GM18867 (cell line): Measurements from ENCODE around the gene TM2D1.
"Not testable (repeated sequence)": the region's sequence is repeated elsewhere in the genome, so short reads cannot be mapped to it uniquely, and the experiment has no call there.

Experiments
- ATAC-seq: cut with Tn5 transposase; IDR thresholded peaks from one replicate; pipeline ENCODE4 v1.9.1; 2021; ENCODE audit warnings: mild to moderate bottlenecking, moderate library complexity; ENCODE audit not compliant: unreplicated experiment

The TM2D1 gene

DNA sequence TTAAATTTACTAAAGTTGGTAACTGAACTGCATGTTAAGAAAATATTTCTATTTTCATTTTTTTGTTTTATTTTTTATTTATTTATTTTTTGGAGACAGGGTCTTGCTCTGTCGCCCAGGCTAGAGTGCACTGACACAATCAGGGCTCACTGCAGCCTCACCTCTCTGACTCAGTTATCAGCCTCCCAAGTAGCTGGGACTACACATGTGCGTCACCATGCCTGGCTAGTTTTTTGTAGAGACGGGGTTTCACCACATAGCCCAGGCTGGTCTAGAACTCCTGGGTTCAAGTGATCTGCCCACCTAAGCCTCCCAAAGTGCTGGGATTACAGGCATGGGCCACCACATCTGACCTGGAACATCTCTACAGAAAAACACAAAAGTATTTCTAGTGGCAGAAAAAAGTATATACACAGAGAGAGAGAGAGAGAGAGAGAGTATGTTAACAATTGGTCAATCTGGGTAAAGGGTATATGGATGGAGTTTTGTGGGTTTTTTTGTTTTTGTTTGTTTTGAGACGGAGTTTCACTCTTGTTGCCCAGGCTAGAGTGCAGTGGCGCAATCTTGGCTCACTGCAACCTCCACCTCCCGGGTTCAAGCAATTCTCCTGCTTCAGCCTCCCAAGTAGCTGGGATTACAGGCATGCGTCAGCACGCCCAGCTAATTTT lies 5.8 kb downstream of the TM2D1 start:
- not testable (repeated sequence) for ATAC-seq

DNA sequence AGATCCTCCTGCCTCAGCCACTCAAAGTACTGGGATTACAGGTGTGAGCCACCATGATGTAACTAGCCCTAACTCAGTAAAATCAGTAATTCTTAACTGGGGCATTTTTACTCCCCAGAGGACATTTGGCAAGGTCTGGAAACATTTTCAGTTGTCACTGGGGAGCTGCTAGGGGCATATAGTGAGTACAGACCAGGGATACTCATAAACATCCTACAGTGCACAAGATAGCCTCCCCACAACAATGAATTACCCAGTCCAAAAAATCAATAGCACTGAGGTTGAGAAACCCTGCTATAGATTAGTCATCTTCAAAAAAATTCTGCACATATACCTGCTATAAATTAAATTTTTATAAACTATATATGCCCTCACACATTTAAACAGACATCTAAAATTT lies 13.0 kb downstream of the TM2D1 start:
- no peak for ATAC-seq

DNA sequence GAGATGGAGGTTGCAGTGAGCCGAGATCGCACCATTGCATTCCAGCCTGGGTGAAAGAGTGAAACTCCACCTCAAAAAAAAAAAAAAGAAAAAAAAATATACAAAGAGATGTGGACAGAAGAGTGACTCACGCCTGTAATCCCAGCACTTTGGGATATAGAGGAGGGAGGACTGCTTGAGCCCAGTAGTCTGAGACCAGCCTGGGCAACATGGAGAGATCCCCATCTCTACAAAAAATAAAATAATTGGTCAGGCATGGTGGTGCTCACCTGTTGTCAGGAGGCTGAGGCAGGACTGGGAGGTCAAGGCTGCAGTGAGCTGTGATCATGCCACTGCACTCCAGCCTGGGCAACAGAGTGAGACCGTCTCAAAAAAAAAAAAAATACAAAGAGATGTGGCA lies 13.7 kb downstream of the TM2D1 start:
- ATAC-seq = not testable (repeated sequence)

DNA sequence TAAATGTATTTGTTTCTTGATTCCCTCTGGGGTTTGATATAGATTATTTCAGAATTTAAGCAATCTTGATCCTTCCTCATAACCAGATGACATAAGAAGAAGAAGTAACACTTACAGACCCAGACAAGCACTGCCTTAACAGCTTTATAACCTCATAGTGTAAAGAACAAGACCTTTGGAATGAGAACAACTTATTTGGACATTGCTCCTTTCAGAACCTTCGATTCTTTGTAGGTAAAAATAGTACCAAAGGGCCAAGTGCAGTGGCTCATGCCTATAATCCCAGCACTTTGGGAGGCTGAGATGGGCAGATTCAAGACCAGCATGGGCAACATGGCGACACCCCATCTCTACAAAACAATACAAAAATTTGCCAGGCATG lies 15.0 kb downstream of the TM2D1 start:
- no peak for ATAC-seq

DNA sequence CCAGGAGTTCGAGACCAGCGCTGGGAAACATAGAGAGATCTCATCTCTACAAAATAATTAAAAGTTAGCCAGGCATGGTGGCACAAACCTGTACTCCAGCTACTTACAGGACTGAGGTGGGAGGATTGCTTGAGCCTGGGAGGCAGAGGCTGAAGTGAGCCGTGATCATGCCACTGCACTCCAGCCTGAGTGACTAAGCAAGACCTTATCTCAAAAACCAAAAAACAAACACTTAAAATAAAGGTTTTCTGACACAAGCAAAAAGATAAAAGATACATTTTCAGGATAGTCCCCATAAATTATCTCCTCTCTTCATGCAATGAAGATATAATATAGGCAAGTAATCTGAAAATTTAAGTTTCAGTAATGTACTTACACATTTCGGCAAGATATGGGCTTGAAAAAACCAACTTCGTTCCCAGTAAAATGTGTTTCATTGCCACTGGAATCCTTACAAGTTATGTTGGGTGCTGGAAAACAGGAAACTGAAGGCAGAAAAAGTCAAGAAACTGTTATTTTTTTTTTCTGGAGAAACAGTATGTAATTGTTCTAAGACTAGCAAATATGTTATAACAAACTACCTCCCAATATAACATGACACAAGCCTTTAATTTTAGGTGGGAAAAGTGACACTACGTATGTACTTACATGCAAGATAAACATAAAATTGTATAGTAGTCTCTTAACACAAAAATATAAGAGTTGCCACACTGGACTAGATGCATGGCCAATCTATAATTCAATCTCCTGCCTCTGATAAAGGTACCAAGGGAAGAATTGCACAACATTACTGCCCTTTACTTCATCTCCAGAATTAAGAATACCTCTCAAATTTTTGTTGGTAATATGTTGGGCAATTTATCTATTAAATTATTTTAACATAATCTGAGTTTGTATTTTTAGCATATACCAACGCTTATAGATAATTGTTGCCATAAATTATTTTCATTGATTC lies 15.7 kb downstream of the TM2D1 start:
- no peak for ATAC-seq

DNA sequence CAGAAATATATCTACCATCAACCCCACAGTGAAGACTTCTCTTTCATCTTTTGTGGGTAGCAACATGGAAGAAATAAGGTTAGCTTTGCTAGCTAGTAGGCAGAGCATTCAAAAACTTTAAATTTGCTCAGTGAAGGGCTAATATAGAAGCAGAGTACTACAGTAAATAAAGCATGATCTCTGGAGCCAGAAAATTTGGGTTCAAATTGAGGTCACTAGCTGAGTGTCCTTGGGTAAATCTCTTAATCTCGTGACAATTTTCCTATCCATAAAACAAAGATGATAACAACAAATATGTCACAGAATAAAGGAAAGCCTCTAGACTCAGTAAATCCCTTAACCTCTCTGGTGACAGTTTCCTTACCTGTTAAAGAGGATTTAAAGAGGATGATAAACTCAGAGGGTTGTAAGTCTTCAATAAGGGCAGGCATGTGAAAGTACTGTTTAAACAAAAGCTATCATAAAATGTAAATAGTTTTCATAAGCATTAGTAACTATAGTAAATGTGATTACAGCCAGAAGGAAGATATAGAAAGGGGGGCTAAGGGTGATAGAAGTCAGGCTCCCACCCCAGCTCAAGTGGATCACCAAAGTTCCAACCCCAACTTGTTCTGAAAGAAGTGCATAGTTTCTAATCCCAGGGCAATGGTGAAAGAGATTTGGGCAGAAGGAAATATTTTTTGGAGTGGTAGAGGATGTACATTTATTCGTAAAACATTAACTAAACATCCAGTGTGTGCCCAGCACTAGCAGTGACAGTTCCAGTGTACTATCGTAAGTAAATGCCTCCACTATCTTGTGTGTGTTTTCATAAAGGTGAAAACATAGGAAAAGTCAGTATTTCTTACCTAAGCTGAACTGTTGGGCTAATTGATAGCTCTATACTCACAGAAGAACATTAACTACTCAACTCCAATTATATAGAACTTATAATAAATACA lies 24.8 kb downstream of the TM2D1 start:
- no peak for ATAC-seq

DNA sequence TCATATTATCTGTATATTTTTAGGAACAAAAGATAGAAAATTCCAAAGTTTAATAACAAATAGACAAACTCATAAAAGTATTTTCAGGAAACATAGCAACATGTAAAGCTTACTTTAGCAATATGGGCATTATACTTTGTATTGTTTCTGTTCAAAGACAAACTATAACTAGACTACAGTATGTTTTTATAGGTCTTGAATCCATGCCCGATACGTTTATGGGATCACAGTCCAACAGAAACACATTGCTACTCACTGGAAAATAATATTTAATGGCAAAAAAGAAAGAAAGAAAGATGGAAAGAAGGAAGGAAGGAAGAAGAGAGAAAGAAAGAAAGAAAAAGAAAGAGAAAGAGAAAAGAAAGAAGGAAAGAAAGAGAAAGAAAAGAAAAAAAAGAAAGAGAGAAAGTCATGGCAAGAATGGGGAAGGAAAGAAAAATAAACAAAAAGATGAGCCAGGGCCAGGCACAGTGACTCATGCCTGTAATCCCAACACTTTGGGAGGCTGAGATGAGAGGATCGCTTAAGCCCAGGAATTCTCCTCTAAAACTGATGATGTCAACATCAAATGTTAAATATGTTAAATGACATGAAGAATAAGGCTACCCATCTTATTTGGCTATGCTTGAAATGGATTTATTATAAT lies 32.7 kb downstream of the TM2D1 start:
- no peak for ATAC-seq

DNA sequence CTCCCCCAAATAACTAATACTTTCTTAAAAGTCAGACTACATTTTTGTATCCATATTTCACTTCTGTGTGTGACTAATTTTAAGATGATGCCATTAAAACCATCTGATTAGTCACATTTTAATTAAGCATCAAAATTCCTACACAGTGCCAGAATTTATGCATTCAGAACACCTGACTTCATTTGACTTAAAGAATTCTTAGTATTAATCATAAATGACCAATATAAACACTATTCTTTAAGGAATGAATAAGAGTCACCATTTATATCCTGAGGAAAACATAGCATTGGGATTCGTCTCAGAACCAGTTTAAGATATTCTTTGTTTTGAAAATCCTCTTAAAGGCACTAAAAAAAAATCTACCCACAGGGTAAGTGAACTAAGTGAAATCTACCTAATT lies 37.0 kb downstream of the TM2D1 start:
- ATAC-seq = no peak

DNA sequence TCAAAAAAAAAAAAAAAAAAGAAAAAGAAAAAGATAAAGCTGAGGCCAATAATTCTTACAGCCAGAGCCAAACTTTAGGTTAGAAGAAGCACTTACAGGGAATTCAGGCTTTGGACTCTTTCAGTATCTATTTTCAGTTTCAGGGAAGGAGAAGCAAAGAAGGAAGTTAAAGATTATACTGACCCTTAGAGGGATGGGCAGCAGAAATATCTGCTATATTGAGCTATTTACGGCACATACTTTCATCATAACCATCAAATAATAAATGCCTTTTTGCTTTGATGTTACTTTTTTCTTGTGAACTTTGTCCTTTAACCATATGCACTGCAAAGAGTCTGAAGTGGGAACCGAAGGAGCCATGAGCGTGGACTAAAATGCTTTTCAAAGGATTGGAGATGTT lies 42.0 kb downstream of the TM2D1 start:
- ATAC-seq = no peak

DNA sequence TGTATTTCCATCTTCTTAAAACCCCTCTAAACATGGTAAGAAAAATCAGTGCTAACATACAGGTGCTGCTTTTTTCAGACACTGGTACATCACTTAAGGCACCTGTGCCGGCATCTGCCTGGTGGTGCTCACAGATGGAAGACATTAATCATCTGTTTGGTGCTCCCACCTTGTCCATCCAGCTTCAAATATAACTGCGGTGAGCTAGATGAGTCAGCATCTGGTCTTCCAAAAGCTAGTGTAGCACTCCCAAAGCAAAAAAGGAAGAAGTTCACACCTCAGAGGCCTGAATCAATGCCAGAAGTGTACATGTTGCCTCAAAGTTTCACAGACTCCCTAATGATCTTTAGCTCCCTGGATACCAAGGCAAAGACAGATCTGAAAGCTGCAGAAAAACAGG lies 44.4 kb downstream of the TM2D1 start:
- ATAC-seq = no peak

DNA sequence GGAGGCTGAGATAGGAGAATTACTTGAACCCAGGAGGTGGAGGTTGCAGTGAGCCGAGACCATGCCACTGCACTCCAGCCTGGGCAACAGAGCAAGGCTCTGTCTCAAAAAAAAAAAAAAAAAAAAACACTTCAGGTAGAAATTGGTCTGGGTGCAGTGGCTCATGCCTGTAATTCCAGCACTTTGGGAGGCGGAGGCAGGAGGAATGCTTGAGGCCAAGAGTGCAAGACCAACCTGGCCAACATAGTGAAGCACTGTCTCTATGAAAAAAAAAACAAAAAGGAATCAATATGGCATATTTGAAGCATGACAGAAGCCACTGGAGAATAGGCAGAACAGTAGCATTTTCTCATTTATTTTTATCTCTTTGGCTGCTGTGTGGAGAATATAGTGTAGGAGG lies 48.1 kb downstream of the TM2D1 start:
- not testable (repeated sequence) for ATAC-seq

DNA sequence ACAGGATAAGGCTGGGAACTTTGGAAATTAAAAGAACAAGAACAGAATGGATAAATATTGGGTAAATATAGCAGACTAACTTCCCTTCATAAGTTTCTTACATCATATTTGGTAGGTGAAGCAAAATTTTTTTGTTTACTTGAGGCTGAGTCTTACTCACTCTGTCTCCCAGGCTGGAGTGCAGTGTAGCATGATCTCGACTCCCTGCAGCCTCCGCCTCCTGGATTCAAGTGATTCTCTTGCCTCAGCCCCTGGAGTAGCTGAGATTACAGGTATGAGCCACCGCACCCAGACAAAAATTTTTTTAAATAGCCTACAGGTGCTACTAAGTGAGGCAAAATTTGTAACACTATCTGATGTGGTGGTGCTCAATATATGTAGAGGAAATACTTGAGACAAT lies 50.7 kb downstream of the TM2D1 start:
- ATAC-seq = no peak

DNA sequence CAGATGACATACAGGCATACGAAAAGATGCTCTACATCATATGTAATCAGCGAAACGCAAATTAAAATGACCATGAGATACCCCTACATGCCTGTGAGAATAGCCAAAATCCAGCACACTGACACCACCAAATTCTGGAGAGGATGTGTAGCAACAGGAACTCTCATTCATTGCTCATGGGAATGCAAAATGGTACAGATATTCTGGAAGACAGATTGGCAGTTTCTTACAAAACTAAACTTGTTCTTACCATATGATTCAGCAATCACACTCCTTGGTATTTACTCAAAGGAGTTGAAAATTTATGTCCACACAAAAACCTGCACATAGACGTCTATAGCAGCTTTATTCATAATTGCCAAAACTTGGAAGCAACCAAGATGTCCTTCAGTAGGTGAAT lies 52.6 kb downstream of the TM2D1 start:
- ATAC-seq = no peak

DNA sequence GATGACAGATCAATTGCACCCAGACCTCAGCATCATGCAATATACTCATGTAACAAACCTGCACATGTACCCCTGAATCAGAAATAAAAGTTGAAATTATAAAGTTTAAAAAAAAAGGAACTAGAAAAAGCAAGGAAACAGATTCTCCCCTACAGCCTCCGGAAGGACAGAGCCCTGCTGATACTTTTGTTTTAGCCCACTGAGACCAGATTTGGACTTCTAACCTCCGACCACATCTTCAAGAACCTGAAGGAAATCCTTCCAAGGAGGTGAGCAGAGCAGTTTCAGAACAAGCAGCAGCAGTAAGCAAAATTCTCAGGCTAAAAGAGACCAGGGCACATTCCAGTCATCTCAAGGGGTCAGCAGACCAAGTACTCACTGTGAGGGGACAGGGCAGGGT lies 54.5 kb downstream of the TM2D1 start:
- no peak for ATAC-seq

DNA sequence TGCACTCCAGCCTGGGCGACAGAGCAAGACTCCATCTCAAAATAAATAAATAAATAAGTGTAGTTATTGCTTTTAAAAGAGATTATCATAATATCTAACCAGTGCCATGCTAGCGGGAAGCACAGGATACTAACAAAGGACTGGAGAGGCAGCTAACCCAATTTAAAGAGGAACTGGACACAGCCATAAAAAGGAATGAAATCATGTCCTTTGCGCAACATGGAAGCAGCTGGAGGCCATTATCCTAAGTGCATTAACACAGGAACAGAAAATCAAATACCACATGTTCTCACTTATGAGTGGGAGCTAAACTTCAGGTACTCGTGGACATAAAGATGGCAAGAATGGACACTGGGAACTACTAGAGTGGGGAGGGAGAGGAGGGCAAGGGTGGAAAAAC lies 54.9 kb downstream of the TM2D1 start:
- no peak for ATAC-seq

DNA sequence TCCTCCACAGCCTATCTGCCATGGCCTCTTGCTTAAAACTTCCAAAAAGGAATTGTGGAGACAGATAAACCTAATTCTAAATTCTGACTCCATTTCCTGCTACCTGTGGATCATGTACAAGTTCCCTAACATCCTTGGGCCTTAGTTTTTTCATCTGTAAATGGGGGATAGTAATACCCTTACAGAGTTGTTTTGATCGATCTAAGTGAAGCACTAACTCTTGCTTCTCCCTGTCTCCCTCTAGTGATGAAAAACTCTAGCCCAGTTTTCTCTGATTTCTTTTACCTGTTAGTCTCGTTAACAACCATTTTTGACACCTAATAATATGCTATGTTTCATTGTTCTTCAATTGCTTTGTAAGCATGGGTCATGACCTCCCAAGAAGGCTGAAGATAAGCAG lies 65.9 kb downstream of the TM2D1 start:
- no peak for ATAC-seq

DNA sequence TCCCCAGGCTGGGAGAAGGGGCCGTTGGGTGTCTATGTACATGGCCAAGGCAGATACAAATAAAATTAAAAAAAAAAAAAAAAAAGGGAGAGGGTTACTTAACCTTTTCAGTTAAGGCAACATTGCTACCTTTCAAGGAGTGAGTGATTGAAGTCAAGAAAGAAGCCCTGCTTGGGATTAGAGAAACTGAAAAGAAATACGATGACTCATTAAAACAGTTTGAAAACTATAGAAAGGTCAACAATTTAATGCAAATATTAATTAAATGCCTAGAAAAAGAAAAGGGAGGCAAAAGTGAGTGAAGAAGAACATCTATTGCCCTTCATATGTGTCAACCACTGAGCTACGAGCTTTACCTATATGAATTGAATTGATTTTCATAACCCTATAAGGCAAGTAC lies 69.5 kb downstream of the TM2D1 start:
- no peak for ATAC-seq

DNA sequence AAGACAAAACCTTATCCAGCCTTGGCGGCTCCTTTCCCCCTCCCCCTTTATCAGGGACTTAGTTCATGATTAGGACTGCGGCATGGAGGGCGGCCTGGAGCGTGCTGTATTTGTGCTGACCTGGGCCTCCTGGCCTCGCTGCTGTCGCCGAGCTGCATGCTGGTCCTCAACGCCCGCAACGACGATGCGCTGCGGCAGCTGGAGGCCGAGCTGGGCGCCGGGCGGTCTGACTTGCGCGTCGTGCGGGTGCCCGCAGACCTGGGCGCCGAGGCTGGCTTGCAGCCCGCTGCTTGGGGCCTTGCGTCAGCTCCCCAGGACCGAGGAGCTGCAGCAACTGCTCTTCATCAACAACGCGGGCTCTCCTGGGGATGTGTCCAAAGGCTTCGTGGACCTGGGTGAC lies 70.9 kb downstream of the TM2D1 start:
- ATAC-seq = no peak

DNA sequence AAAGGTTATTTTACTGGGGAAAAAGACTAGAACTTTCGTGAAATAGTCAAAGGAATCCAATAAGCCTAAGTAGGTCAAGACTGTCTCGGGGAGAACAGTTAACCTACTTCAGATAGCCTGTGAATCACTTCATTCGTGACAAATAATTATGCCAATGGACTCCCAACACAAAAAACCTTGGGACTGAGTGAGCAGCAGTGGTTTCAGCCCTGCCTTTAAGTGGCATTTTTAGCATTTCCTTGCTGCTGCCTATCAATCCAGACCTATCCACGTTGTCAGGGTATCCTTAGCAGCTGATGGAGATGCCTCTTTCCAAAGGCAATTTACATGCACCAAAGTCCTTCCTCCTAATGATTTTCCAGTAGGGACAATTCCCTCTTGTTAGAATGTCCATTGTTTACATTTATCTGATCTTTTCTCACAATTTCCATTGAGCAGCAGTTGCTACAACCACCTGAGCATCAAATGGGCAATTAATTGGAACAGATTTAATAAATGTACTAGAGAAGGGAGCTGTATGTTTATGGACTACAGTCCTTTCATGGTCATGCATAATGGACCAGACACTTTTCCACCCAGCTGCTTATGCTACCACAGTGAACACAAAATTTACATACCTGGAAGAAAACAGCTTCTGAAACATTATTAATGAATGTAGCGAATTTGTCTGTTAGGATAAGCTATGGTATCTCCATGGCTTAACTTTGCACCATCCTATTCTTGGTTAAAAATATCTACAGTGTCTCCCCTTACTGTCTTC lies 75.8 kb downstream of the TM2D1 start:
- ATAC-seq = no peak

DNA sequence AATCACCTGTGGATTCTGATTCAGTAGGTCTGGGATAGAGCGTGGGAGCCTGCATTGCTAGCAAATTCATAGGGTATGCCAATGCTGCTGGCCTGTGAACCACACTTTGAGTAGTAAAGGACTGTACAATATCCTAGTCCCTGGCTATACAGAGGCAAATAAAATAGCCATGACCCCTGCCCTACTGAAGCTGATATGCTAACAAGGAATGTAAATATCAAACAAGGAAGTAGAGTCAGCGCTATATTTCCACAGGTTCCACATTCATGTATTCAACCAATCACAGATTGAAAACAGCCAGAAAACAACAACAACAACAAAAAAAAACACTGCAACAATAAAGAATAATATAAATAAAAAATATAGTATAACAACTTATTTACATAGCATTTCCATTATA lies 77.8 kb downstream of the TM2D1 start:
- ATAC-seq = no peak
